Testis (tissue), 3 donors: ENCODE data around the gene GRM7. TPM values are rescaled to one million over a fixed set of nuclear protein-coding genes. Genes with fewer than 3 reads are reported as not detected.

Experiments
- DNase-seq: peaks from one replicate; pipeline ENCODE4 v3.0.0-alpha.2; 2019
- H3K27ac ChIP-seq, 2 donors: fragments of 200-600 bp; sonication (generic); one replicate each; pipeline ENCODE4 v1.5.1; 2019
- H3K27me3 ChIP-seq: fragments of 200-600 bp; sonication (generic); one replicate; pipeline ENCODE4 v1.5.1; 2019
- H3K36me3 ChIP-seq: fragments of 200-600 bp; sonication (generic); one replicate; pipeline ENCODE4 v1.5.1; 2017; ENCODE audit warnings: low read depth; ENCODE audit errors: missing control alignments
- H3K4me1 ChIP-seq: fragments of 200-600 bp; sonication (generic); one replicate; pipeline ENCODE4 v1.5.1; 2019
- H3K4me3 ChIP-seq, 2 donors: fragments of 200-600 bp; sonication (generic); one replicate each; pipeline ENCODE4 v1.5.1; 2017 to 2019
- H3K9me3 ChIP-seq: fragments of 200-600 bp; sonication (generic); one replicate; pipeline ENCODE4 v1.5.1; 2017
- CTCF ChIP-seq, 3 experiments: fragments of 450-650 bp in 2 of 3; fragments of 200-600 bp in 1 of 3; sonication (generic) in 1 of 3; IDR thresholded peaks; one replicate each; pipeline ENCODE4 v1.5.1; 2016 to 2019; ENCODE audit warnings: antibody characterized with exemption in 3 of 3, mild to moderate bottlenecking in 2 of 3, moderate library complexity in 1 of 3
- POLR2A ChIP-seq: fragments of 450-650 bp; IDR thresholded peaks from one replicate; pipeline ENCODE4 v1.6.1; 2017; ENCODE audit warnings: antibody characterized with exemption, mild to moderate bottlenecking, moderate library complexity
- WGBS, 2 donors: methylation state at CpG; one replicate each; pipeline ENCODE4 v1.1.5; 2018; 5-methylcytosine and 5-hydroxymethylcytosine counted together
- intact Hi-C: fragments of 100-400 bp; cut with DNase I; formaldehyde crosslinking; loops from one replicate; pipeline ENCODE4 v1.15.1; 2023; ENCODE audit warnings: low total_unique reads
- polyA plus RNA-seq: library from polyadenylated mRNA; stranded (reverse); fragments of 350-450 nt; fragmentation: Illumina TruSeq; extraction: RNeasy Lipid Tissue Mini Kit (QIAGEN cat#74804); gene quantifications from one replicate; pipeline ENCODE4 v1.2.3, GENCODE V29; 2014; ENCODE audit warnings: low read depth, low replicate concordance; ENCODE audit not compliant: insufficient read depth
- total RNA-seq, 2 donors: library from RNA; depleted of rRNA; stranded (reverse); fragments of >200 nt; gene quantifications; one replicate each; pipeline ENCODE4 v1.2.3, GENCODE V29; 2016

The GRM7 gene
- total and polyA plus RNA-seq, 3 donors from 2014 or later: 2.0 to 3.2 (median 2.7) TPM

GRCh38 chr3:7377103-7377502 is 516.2 kb downstream of the GRM7 start:
- H3K4me1 ChIP-seq: no peaks in the 10 kb centered on the region
- intact Hi-C loops: no loop called here
- H3K27me3 ChIP-seq: no peaks in the 10 kb centered on the region
- H3K27ac ChIP-seq: no peak overlapping the region
- H3K36me3 ChIP-seq: no peaks in the 10 kb centered on the region
- 90 to 97% methylated on average over 2 of the region's 2 CpGs for WGBS, 2 donors
- no peak overlapping the region for H3K4me3 ChIP-seq
- H3K9me3 ChIP-seq: no peaks in the 10 kb centered on the region
- TF ChIP-seq POLR2A (no peak), CTCF (IDR thresholded peaks at IDR 0.05) (no peak)
- no peak for DNase-seq

- no peak for TF ChIP-seq POLR2A
- no peak for TF ChIP-seq CTCF (IDR thresholded peaks at IDR 0.05)
- H3K36me3 ChIP-seq: no peaks in the 10 kb centered on the region
- no peak for DNase-seq
- no peak overlapping the region for H3K4me3 ChIP-seq
- no peaks in the 10 kb centered on the region for H3K9me3 ChIP-seq
- H3K4me1 ChIP-seq: no peaks in the 10 kb centered on the region
- H3K27ac ChIP-seq: no peak overlapping the region
- intact Hi-C loops: no loop called here
- H3K27me3 ChIP-seq: no peaks in the 10 kb centered on the region
These were observed 520.8 kb downstream of the GRM7 start for GRCh38 chr3:7381741-7382140.

- Histone ChIP-seq H3K4me3 (no peak overlapping the region), H3K27me3 (no peaks in the 10 kb centered on the region), H3K4me1 (no peaks in the 10 kb centered on the region), H3K36me3 (no peaks in the 10 kb centered on the region), H3K27ac (no peak overlapping the region), H3K9me3 (no peaks in the 10 kb centered on the region)
- TF ChIP-seq POLR2A: no peak
- no peak for TF ChIP-seq CTCF (IDR thresholded peaks at IDR 0.05)
- 57 to 67% methylated on average over 2 of the region's 2 CpGs for WGBS, 2 donors
- DNase-seq: no peak
- intact Hi-C loops: no loop called here
These were observed 521.5 kb downstream of the GRM7 start for GRCh38 chr3:7382293-7383010.

GRCh38 chr3:7385635-7386034 is 524.7 kb downstream of the GRM7 start:
- no peak for DNase-seq
- Histone ChIP-seq H3K9me3 (no peaks in the 10 kb centered on the region), H3K4me1 (no peaks in the 10 kb centered on the region), H3K36me3 (no peaks in the 10 kb centered on the region), H3K27me3 (no peaks in the 10 kb centered on the region), H3K4me3 (no peak overlapping the region), H3K27ac (no peak overlapping the region)
- TF ChIP-seq CTCF (IDR thresholded peaks at IDR 0.05) (no peak), POLR2A (no peak)
- intact Hi-C loops: no loop called here
- 80 to 88% methylated on average over 2 of the region's 2 CpGs for WGBS, 2 donors

- Histone ChIP-seq H3K4me1 (no peaks in the 10 kb centered on the region), H3K4me3 (no peak overlapping the region), H3K27me3 (no peaks in the 10 kb centered on the region), H3K36me3 (no peaks in the 10 kb centered on the region), H3K27ac (no peak overlapping the region), H3K9me3 (no peaks in the 10 kb centered on the region)
- 90 to 93% methylated on average over 2 of the region's 2 CpGs for WGBS, 2 donors
- intact Hi-C loops: no loop called here
- no peak for TF ChIP-seq CTCF (IDR thresholded peaks at IDR 0.05)
- no peak for TF ChIP-seq POLR2A
- DNase-seq: no peak
These were observed 527.1 kb downstream of the GRM7 start for GRCh38 chr3:7388026-7388425.
